Activated naive CD4-positive, alpha-beta T cell (primary cell): ENCODE data around the gene STRA8.

Experiments
- DNase-seq, 4 experiments: peaks; one replicate each; lab custom pipeline; 2025; lab: John Stamatoyannopoulos, UW

The STRA8 gene

DNA sequence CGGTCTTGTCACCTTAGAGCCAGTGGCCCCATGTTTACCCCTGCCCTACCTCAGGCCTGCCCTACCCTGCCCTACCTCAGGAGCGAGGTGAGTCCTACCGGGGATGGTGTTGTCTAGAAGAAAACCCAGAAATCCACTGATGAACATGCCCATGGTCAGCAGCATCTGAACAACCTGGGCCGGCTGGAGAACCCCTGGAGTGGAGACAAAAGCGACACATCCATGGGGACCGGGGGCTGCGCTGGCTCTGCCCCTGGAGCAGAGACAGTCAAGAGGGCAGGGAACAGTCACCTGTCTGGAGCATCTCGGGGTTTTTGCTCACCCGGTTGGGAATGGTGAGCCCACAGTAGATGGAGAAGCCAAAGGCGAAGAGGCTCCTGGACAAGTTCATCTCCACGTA lies 36.3 kb downstream of the STRA8 start:
- DNase-seq = no peak

DNA sequence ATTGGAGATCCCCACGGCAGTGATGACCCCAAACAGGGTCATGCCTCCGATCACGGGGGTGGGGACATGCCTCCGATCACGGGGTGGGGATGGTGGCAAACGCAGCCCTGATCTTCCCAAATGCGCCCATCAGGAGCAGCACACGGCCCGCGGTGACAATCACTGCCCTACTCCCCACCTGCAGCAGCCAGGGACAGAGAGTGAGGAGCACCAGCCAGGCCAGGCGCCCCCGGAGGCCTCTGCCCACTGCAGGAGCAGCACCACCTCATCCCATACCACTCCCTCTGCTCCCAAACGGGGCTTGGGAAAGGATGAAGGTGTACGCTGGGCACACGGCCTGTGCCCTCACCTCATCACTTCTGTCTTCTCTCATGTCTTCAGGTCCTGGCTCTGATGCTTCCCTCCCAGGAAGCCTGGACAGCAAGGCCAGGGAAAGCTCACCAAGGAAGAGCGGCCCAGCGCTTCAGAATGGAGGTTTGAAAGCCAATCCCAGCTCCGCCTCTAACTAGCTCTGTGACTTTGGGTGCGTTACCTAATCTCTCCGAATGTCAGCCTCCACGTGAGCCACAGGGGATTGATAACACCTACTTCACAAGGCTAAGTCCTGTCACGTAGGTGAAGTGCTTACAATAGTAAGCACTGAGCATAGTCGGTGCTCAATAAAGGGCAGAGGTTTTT lies 37.1 kb downstream of the STRA8 start:
- DNase-seq = no peak

GRCh38 chr7:135271255-135271615 lies 37.6 kb downstream of the STRA8 start:
- no peak for DNase-seq

GRCh38 chr7:135272303-135272702 lies 38.7 kb downstream of the STRA8 start:
- DNase-seq = no peak

- DNase-seq = no peak
These were observed 39.9 kb downstream of the STRA8 start for GRCh38 chr7:135273581-135273980.

- DNase-seq = peak; percentile 19 to 55 (median 44)
These were observed 41.0 kb downstream of the STRA8 start for GRCh38 chr7:135274495-135275268.

DNA sequence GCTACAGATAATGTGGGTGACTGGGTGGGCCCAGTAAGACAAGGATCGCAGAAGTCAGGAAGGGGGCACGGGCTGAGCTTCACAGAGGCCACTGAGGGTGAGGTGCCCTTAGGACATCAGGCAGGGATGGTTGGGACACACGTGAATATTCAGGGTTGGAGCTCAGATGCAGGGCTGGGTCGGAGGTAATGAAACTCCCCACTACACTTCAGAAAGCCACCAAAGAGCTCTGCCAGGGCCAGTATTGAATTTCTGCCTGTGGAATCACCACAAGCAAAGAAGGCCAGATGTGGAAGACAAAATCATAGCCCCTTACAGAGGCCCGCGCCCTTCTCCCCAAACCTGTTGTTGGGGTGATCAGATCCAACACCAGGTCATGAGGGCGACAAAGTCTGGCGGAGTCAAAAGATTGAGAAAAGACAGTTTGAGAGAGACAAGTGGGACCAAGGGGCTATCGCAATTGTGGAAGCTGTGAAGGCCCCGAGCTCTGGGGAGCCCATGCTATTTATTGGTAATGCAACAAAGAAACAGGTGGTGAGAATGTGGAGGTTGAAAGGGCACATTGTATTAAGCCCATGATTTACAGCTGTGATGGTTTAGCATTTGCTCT lies 42.4 kb downstream of the STRA8 start:
- no peak for DNase-seq

DNA sequence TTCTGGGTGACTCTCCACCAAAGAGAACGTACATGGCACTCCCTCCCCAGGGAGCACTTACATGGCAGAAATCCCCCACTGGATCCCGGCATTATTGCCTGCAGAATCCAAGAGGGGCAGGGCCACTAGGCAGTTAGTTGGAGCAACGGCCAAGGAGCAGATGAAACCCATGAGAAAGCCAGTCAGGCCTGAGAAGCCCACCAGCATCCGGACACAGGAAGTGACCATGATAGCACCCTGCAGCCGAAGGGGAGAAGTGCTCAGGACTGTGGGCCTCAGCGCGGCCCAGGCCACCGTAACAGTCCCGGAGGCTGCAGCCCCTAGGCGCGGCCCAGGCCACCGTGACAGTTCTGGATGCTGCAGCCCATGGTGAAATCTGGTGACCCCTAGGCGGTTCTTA lies 43.5 kb downstream of the STRA8 start:
- DNase-seq = no peak

DNA sequence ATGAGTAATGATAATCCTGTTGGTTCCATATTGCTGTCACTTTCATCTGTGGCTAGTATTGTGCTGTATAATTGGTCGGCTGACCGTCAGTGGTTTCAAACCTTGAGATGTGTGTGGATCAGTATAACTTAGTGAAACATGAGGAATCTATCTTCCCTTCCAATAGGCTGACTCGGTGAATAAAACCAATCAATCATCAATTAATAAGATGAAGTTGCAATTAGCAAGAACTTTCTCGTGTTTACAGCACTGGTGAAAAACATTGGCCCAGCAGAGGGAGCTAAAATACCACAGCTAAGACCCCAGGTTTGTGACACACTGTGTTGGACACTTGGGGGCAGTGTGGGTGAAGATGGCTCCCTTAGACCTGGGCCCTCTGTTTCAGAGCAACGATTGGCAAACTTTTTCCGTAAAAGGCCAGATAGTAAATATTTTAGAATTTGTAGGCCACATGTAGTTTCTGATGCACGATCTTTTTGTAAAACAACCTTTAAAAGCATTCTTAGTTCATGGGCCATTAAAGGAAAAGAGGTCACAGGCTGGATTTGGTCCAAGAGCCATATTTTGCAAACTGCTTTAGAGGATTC lies 47.8 kb downstream of the STRA8 start:
- peak; percentile 10 to 57 (median 22) for DNase-seq

DNA sequence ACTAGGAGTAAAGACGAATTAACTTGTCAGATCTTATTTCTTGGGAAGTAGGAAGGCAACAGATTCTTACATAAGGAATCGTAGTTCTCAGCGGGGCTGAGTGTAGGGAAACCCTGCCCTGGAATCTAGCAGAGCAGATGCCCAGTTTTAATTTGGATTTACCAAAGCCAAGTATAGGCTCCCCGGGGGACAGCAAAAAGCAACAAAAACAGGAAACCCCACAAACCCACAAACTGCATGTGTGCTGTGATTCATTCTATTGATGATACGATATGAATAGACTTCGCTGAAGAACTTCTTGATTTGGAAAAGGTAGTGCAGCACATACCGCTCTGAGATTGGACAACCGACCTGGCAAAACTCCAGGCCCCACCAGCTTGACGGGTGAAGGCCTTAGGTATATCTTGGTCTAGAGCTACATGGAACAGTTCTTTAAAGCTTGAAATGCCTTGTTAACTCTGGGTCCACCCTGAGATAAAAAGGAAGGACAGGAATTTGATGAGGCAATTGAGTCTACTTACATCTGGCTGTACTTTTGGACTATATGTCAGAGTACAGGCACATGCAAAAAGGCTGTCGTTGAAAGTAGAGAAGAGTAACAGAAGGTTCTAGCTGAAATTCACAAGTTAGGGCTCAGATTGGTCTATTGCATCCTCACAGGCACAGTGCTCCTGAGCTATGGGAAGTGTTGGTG lies 49.1 kb downstream of the STRA8 start:
- no peak for DNase-seq

DNA sequence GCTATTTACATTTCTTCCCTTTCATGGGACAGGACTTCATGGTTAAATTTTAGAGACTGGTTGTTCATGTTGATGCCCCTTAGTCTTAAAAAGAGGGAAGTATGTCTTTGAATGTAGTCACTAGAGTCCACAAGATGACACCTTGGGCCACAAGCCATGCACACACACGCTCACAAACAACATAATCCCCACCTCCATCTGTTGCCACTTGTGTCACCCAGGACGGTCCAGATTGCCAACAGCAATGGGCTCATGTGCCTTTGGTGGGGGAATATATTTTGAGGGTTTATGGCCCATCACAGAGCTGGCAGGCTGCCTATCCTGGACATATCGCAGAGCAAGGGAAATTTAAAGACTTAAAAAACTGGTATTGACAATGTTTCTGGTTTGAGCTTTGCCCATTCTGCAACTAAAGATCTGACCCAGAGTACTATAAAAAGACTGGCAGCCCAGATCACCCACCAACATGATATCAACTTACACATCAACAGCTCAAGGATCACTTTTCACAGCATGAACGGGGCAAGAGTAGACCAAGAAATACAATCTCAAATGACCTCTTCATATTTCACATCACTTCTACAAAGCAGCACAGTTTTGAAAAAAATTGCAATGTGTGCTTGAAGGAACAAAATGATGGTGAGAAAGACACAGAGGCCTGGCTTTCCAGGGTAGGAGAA lies 50.5 kb downstream of the STRA8 start:
- no peak for DNase-seq

- no peak for DNase-seq
These were observed 52.1 kb downstream of the STRA8 start for GRCh38 chr7:135285547-135286233.

- no peak for DNase-seq
These were observed 53.2 kb downstream of the STRA8 start for GRCh38 chr7:135286876-135287275.

DNA sequence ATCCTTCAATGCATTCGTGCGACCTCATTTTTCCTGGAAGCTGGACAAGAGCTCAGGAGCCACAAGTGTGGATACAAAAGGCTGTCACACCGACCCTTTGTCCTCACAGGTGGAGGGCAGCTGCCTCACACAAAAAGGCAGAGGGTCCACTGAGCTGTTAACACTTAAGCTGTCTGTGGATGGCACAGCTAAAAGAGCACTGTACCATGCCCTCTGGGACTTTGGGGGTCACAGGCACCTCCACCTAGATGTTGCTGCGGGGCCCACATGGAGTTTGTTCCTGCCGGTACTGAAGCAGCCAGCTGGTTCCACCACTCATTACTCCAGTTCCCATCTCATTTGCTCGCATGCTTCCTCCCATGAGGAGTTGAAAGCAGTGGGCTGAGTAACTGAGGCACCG lies 57.0 kb downstream of the STRA8 start:
- no peak for DNase-seq

- no peak for DNase-seq
These were observed 58.2 kb downstream of the STRA8 start for GRCh38 chr7:135291809-135292253.

GRCh38 chr7:135299235-135299634 lies 65.6 kb downstream of the STRA8 start:
- DNase-seq = no peak

GRCh38 chr7:135300913-135301765 lies 67.5 kb downstream of the STRA8 start:
- no peak for DNase-seq
